Posterior cingulate gyrus (tissue), 11 donors: ENCODE data around the gene ZBED4.

ENCODE experiments used
- DNase-seq, 10 donors: peaks; one replicate each; pipeline versions ENCODE4 v3.0.0 to v3.0.0-alpha.2; 2020 to 2021; ENCODE audit warnings: mixed read lengths in 3 of 10
- intact Hi-C: fragments of 100-400 bp; cut with DNase I; formaldehyde crosslinking; loops from one replicate; pipeline ENCODE4 v1.15.1; 2023

Gene ZBED4

DNA sequence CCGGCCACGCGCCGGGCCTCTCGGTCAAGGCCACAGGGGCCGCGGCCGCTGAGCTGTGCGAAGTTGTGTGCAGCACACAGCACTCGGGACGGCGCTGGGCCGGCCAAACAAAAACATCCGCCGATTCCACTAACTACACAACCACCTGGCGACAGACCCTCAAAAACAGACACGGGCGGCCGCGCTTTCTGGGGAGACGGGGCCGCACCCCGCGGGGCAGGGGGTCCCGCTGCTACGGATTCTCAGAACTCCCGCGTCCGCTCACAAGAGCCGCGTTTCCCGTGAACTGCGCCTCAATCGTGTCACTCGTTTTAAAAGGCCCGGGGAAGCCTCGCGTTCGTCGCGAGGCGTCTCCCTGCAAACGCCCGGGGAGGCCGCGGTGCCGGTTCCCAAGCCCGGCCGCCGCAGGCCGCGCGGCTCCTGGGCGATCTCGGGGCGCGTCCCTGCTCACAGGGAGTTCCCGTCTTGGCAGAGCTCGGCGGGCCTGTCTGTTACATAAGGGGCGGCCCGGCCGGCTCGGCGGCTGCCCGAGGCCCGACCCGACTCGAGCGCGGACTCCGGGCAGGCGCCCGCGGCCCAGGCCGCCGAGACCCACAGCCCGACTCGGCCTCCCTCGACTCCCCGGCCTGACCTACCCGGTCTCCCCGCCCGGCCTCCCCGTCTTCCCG, 26.9 kb upstream of the ZBED4 start:
- peak in 5 of 10 donors; percentile 29 to 89 (median 82) for DNase-seq
- intact Hi-C loops = loop anchor here (2.0 kb wide), 1 partner anchor 26 kb away; the partner anchor contains the start of gene ZBED4

DNA sequence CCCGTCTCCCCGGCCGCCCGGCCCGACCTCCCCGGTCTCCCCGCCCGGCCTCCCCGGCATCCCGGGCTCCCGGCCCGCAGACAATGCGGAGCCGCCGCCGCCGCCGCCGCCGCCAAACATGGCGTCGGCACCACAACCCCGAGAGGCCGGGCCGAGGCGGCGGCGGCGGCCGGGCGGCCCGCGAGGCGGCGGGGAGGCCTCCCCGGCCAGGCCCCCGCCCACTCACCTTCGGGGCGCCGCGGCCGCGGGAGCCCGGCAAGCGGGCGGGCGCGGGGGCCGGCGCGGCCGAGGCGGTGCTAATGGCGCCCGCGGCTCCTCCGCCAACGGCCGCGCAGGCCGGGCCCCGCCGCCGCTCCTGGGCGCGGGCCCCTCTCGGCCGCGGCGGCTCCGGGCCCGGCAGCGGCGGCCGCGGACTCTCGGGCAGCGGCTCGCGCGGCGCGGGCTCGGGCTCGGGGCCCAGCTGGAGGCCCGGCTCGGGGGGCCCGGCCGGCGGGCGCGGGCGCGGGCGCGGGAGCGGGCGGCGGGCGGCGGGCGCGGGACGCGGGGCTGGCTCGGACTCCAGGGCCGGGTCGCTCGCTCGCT, 26.3 kb upstream of the ZBED4 start:
- intact Hi-C loops = loop anchor here (2.0 kb wide), 1 partner anchor 25 kb away; the partner anchor contains the start of gene ZBED4
- no peak for DNase-seq

DNA sequence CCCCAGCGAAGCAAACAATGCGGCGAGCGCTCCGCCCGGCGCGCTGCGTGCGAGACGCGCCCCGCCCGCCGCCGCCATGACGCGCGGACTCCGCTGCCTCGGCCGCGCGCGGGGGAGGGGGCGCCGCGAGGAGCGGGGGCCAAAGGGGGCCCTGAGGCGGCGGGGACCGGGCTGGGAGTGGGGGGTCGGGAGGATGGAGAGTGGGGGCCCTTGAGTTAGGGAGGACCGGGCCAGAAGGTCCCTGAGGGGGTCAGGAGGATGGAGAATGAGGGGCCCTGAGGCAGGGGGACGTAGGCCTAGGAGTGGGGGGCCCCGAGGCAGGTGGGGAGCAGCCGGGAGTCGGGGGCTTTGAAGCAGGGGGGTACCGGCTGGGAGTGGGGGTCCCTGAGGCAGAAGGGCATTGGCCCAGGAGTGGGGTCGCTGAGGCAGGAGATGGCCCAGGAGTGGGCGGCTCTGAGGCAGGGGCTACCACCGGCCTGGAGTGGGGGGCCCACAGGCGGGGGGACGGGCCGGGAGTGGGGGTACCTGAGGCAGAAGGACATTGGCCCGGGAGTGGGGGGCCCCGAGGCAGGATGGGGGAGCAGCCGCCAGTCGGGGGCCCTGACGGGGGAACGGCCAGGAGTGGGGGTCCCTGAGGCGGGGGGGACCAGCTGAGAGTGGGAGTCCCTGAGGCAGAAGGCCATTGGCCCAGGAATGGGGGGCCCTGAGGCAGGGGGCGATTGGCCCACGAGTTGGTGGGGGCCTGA, 25.6 kb upstream of the ZBED4 start, which contains the start of gene BRD1:
BRD1 (minus strand) TSS at position 21 of the 746 bp plus-strand sequence. CDS start 3,556 bp downstream, outside the sequence.
- peak in 9 of 10 donors; percentile 26 to 92 (median 53) for DNase-seq

DNA sequence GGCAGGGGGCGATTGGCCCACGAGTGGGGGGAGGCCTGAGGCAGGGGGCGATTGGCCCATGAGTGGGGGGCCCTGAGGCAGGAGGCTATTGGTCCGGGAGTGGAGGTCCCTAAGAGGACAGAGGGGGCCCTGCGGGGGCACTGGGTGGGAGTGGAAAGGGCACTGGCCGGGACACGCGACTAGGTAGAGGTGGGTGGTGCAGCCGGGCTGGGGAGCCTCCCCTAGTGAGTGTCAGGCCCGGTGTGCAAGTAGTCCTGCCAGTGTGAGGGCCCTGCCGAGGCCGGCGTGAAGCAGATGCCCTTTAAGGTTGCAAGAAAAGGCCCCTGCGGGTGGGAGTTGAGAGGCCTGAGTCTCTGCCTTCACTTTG, 25.1 kb upstream of the ZBED4 start:
- peak in 3 of 10 donors; percentile 65 to 84 (median 67) for DNase-seq

More for the DNA sequence above, 25.6 kb upstream of the ZBED4 start, which contains the start of gene BRD1:
- intact Hi-C loops = loop anchor here (2.0 kb wide), 1 partner anchor 25 kb away; the partner anchor contains the start of gene ZBED4

DNA sequence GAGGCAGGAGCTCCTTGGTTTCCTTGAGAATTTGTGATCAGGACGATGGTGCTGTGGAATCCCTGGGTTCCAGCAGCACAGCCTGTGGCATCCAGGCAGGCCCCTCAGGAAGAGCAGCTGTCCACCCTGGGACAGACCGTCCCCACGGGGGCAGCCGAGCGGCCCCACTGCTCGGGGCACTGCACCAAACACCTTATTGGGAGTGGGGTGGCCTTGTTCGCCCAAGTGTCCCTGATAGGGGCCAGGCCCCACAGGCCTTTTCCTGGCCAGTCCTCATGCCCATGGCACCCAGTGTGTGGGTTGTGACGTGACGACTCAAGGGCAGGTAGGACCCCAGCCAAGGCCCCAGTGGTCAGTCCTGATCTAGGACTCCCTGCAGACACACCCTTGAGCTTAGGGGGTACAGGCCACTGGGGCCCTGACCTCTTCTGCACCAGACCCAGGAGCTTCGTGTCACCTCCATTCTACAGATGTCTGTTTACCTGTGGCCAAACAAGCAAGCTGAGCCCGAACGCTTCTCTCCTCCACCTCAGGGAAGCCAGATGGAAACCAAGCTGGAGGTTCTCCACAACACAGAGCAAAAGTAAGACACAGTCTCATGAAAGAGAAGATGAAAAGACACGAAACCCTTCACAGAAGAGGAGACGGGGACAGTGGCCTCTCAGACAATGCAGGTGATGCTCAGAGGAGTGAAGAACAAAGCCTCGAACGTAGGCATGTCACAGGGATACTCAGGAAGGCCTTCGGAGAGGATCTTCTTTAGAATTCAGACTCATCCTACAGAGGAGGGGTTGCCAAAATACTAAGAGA, 24.4 kb upstream of the ZBED4 start:
- intact Hi-C loops = no loop called here
- DNase-seq = peak in 3 of 10 donors; percentile 48 to 65 (median 53)

More for the DNA sequence above, 25.1 kb upstream of the ZBED4 start:
- intact Hi-C loops = no loop called here

DNA sequence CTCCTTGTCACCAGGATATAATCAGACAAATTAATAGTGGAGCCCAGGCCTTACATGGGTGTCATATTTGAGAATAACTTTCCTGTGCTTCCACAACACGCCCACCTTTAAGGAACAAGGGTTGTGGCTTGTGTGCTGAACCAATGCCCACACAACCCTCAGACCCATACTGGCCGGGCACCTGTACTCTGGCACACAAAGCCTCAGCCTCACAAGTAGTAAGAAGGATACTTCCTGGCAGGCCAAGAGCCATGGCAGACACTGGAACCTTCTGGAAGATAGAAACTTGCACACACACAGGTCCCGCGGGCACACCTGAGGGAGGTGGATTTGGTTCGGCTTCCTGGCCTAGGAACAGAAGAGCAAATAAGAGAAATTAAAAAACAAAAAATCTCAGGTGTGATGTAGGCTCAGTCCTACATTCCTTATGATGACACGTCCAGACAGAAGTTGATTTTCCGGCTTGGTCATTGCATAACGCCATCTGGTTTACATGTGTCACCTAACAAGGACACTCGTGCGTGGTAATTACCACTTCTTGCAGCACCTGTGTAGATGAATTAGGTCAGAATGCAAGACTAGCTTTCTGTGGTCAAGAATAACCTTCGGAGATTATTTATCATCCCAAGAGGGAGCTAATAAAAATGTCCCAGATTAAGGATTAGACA, 20.2 kb upstream of the ZBED4 start:
- DNase-seq = peak in 2 of 10 donors; percentile 17 to 24
- intact Hi-C loops = no loop called here

DNA sequence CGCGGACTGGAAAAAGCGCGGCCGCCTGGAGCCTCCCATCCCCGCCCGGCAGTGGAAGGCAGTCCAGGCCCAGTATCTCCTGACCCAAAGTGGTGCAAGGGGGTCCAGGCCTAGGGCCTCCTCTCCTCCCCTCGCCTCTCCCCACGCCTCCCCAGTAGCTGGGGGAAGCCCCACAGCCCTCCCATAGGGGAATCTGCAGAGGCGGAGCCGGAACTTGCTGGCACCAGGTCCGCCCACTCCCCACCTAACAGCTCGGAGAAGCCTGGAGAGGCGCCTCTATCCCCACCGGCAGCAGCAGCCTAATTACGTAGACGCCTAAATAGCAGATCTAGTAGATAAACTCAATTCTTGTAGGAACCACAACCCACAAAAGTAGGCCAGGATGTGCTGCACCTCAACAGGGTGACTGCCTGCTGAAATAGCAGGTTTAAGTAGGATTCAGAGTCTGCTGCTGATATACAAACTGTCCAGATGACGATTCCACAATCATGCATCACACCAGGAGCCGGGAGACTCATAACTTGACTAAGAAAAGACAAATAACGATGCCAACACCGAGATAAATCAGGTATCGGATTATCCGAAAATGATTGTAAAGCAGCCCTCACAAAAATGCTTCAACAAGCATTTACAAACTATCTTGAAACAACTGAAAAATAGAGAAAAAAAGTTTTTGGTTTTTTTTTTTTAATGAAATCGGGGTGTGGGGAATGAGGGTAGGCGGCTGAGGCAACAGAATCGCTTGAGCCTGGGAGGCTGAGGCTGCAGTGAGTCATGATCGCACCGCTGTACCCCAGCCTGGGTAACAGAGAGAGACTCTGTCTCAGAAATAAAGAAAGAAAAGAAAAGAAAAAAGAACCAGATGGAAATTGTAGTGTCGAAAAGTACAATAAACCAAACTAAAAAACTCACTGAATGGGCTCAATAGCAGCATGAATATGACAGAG, 14.6 kb upstream of the ZBED4 start:
- intact Hi-C loops = no loop called here
- peak in 3 of 10 donors; percentile 48 to 76 (median 59) for DNase-seq

DNA sequence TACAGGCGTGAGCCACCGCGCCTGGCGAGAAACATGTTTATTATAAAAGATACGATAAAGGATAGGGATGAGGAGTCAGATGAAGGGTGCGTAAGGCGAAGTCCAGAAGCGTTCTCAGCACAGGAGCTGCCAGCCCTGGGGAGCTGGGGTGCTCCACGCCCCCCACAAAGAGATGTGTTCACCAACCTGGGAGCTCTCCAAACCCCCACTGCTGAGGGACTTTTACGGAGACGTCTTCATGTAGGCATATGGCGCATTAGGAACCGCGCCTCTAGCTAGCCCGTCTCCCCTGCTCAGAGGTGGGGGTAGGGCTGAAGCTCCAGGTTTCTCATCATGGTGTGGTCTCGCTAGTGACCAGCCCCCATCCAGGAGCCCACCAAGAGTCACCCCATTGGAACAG, 8.4 kb upstream of the ZBED4 start:
- intact Hi-C loops = no loop called here
- DNase-seq = peak in 3 of 10 donors; percentile 18 to 64 (median 45)

DNA sequence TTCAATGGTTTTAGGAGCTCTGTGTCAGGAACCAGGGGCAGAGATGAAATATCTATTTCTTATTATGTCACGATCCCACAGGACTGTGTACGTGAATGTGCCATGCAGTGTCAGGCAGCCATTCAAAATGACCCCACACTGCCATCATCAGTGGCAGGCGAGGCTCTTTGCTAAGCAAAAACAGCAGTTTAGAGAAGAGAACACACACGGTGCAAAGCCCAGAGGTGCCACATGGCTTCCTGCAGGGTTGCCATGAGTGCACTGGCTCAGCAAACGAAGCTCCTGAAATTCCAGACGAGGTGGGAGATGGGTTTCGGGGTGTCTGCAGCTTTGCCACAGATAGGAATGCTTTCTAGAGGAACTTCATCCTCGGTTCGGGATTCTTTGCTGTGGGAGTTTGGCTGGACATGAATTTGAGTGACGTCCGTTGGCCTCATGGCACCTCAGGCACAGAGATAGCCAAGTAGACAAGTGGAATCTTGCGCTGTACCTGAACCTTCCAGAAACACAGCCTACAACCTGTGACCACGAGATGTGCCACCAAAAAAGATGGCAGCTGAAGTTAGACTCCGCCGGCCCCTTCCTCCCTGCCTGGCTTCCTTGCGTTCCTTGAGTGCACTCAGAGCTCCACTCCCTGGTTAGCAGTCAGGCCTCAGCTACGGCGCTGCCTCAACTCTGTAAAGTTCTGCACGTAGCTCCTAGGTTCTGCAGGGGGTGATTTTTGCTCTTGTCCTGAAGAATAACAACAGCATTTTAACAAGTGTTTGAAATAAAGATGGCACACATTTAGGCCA, 7.8 kb upstream of the ZBED4 start:
- peak in 3 of 10 donors; percentile 14 to 45 (median 32) for DNase-seq
- intact Hi-C loops = no loop called here

DNA sequence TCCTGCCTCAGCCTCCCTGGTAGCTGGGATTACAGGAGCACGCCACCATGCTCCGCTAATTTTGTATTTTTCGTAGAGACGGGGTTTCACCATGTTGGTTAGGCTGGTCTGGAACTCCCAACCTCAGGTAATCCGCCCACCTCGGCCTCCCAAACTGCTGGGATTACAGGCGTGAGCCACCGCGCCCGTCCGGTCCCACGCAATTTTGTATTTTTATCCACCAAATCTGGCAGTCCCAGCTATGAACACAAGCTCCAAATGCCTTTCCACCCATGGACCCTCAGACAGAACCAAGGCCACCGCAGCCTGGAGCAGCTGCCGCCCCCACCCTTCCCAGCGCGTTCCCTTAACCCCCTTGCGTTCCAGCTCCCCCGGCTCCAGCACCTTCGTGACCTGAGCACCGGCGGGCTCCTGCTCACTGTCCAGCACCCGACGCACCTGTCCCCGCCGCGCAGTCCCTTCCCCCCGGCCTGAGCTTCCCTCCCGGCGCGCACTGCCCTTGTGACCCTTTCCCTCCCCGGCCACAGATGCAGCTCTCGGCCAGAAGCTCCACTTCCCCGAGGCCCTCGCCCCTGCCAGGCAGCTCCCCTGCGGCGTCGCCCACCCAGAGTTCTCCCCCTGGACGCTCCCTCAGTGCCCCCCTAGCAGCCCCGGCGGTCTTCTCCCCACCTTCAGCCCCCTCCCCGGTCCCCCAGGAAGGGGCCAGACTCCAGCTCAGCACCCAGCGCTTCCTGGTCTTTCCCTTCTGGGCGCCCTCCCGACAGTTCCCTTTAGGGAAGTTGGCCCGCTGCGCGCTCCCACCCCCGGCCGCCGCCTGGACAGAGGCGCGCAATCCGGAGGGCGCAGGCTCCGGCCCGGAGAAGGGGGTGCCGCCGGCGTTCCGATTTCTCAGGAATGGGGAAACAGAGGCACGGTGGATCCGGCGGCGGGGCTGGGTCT, 5.6 kb upstream of the ZBED4 start:
- intact Hi-C loops = no loop called here
- peak in 3 of 10 donors; percentile 31 to 80 (median 60) for DNase-seq

DNA sequence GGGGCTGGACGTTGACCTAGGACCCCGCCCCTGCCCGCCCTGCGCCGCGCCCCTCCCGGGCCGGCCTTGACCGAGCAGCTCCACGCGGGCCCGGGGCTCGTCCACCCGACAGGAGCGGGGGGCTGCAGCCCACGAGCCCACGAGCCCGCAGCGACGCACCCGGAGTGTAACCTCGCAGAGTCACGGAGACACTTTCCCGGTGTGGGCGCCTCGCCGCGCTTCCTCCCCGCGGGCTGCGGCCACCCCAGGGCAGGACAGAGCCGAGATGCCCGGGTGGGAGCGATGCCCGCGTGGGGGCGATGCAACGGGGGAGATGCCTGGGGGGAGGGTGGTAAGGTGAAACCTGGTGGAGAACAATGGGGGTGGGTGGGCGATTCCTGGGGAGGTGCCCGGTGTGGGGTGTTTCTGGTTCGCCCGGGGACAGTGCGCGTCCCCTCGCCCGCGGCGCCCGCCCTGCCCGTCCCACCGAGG, 4.9 kb upstream of the ZBED4 start:
- DNase-seq = peak in 1 of 10 donors; percentile 72
- intact Hi-C loops = no loop called here

DNA sequence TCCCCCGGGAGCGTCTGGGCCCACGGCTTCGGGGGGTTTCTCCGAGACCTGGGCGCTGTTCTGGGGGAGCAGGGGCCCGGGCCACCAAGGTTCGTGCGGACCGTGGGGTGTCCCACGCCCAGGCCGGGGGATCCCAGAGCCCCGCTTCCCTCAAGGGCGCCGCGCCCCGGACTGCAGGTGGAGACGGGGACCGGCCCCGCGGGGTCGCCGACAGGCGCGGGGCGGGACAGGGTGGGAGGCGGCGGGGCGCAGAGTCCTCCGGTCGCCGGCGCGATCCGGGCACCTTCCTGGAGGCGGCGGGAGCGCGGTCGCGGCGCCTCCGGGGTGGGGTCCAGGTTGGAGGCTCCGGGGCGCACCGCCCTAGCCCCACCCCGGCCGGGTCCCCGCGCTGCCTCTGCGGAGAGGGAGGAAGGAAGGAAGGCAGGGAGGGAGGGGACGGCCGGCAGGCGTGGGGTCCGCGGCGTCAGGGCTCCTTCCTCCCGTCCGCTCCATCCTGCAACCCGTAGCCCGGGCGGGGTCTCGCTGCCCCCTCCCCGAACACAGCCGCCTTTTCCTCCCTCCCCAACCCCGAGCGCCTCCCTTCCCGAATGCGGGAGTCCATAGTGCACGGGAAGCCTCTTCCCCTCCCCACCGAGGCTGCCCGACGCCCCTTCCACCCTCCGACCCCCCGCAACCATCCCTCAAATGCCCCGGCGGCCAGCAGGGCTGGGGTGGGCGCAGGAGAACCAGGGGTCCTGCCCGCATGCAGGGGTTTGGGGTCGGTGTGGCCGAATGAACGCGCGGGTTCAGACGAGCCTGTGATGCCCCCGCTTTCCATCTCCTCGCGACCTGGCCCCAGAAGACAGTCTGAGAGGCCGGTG, 4.3 kb upstream of the ZBED4 start:
- peak in 1 of 10 donors; percentile 73 for DNase-seq
- intact Hi-C loops = no loop called here

DNA sequence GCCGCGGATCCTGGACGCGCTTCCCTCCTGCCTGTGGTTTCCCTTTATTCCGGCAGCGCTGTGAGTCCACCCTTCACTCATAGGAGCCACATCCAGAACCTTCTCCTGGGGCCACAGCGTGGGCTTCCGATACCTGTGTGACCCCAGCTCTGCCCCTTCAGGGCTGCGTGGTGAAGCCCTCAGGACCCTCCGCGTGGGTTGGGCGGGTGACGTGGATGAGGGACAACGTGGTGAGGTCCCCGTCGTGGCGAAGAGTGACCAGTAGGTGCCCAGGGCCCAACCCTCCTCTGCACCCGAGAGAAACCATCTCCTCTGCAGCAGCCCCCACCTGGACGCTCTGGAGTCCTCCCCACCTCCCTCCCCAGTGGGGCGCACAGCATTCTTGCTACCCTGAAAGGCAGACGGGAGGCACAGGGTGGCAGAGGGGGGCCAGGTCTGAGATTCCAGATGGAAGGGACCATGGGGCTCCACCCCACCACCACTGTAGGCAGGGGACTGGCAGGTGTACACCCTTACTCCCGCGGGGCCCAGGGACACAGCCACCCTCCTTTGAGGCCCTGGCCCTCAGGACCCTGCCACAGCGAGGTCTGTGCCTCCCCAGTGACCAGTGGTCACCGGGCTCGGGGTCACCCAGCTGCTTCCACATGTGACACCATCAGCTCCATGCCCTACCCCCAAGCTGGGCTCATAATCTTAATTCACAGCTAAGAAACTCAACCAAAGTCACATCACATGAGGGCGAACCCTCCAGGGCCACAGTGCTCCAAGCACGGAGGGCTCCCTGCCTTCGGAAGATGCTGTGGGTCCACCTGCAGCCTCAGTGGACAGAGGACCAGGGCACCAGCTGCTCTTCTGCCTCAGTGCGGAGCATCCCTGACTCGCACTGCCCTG, 3.4 kb upstream of the ZBED4 start:
- peak in 3 of 10 donors; percentile 12 to 81 (median 72) for DNase-seq
- intact Hi-C loops = no loop called here
